DOHH2 (cell line): Measurements from ENCODE around the gene PTK7.

ENCODE experiments used
- CTCF ChIP-seq: fragments of 200-600 bp; sonication (generic); IDR thresholded peaks from one replicate; pipeline ENCODE4 v1.5.1; 2014; ENCODE audit warnings: antibody characterized with exemption, mild to moderate bottlenecking, low read depth, low read length; ENCODE audit not compliant: poor library complexity, severe bottlenecking
- EZH2phosphoT487 ChIP-seq: fragments of 200-600 bp; sonication (generic); IDR thresholded peaks from 2 replicates; pipeline ENCODE4 v1.6.1; 2017; ENCODE audit warnings: borderline replicate concordance, mild to moderate bottlenecking, antibody characterized with exemption, low read length, moderate library complexity, mixed read lengths

GRCh38 chr6:43089467-43089866 lies 13.4 kb downstream of the PTK7 start:
- TF ChIP-seq CTCF (no peak), EZH2phosphoT487 (no peak)
